Lung microvascular endothelial cell (primary cell): ENCODE measurements around the gene NR2F2. TPM values are rescaled to one million over a fixed set of nuclear protein-coding genes. Genes with fewer than 3 reads are reported as not detected.

Experiments
- DNase-seq, 2 donors: peaks; one replicate each; pipeline versions ENCODE4 v3.0.0 to v3.0.0-alpha.2; 2010; ENCODE audit warnings: low read depth in 2 of 2
- total RNA-seq: library from RNA; depleted of rRNA; stranded (reverse); fragments of >200 nt; gene quantifications from 2 replicates; pipeline ENCODE4 v1.2.1, GENCODE V29; 2014

The NR2F2 gene
- 17.4 and 25.0 TPM in 2 replicates for total RNA-seq

GRCh38 chr15:96330450-96331143, at the start of gene NR2F2:
Gene NR2F2, plus strand, starts transcription at chr15:96330700. Its CDS starts 1,406 bp downstream, at chr15:96332106.
- peak; percentile 99 to 100 for DNase-seq

GRCh38 chr15:96285305-96285704, 45.2 kb upstream of the NR2F2 start:
- peak in 1 of 2 donors; percentile 25 for DNase-seq

GRCh38 chr15:96285729-96286254, 44.7 kb upstream of the NR2F2 start:
- no peak for DNase-seq

GRCh38 chr15:96290679-96291078, 39.8 kb upstream of the NR2F2 start:
- no peak for DNase-seq

- DNase-seq, result no peak
These were observed 37.9 kb upstream of the NR2F2 start for GRCh38 chr15:96292635-96293034.

- no peak for DNase-seq
These were observed 37.1 kb upstream of the NR2F2 start for GRCh38 chr15:96293441-96293840.

GRCh38 chr15:96294766-96295165, 35.7 kb upstream of the NR2F2 start:
- DNase-seq, result no peak

GRCh38 chr15:96296264-96296663, 34.2 kb upstream of the NR2F2 start:
- DNase-seq, result peak; percentile 70 to 92

- DNase-seq, result no peak
These were observed 32.7 kb upstream of the NR2F2 start for GRCh38 chr15:96297783-96298182.

GRCh38 chr15:96298217-96298616, 32.3 kb upstream of the NR2F2 start:
- no peak for DNase-seq

- DNase-seq, result no peak
These were observed 29.7 kb upstream of the NR2F2 start for GRCh38 chr15:96300836-96301235.

GRCh38 chr15:96303503-96304056, 26.9 kb upstream of the NR2F2 start:
- no peak for DNase-seq

GRCh38 chr15:96304839-96305238, 25.7 kb upstream of the NR2F2 start:
- DNase-seq, result no peak

- DNase-seq, result no peak
These were observed 24.2 kb upstream of the NR2F2 start for GRCh38 chr15:96306321-96306720.

GRCh38 chr15:96307856-96308394, 22.6 kb upstream of the NR2F2 start:
- DNase-seq, result no peak

GRCh38 chr15:96309143-96309660, 21.3 kb upstream of the NR2F2 start:
- no peak for DNase-seq

- DNase-seq, result no peak
These were observed 19.1 kb upstream of the NR2F2 start for GRCh38 chr15:96311256-96311955.

- DNase-seq, result no peak
These were observed 18.6 kb upstream of the NR2F2 start for GRCh38 chr15:96311956-96312294.

GRCh38 chr15:96312641-96313335, 17.7 kb upstream of the NR2F2 start:
- no peak for DNase-seq

GRCh38 chr15:96314518-96314917, 16.0 kb upstream of the NR2F2 start:
- DNase-seq, result no peak

- no peak for DNase-seq
These were observed 15.5 kb upstream of the NR2F2 start for GRCh38 chr15:96314963-96315362.
